Transverse colon (tissue), 3 donors: ENCODE data around the gene TRIM44.

Experiments
- CTCF ChIP-seq, 5 experiments: fragments of 200-600 bp in 3 of 5; fragments of 450-650 bp in 2 of 5; sonication (generic) in 3 of 5; IDR thresholded peaks; 1 replicate in 2 of 5; 2 replicates in 3 of 5; pipeline ENCODE4 v1.5.1; 2016 to 2017; ENCODE audit warnings: antibody characterized with exemption in 5 of 5, inconsistent platforms in 3 of 5, mild to moderate bottlenecking in 2 of 5, moderate library complexity in 1 of 5
- EP300 ChIP-seq: sonication (generic); formaldehyde crosslinking; IDR thresholded peaks from one replicate; pipeline ENCODE4 v1.6.1; 2017; ENCODE audit warnings: antibody characterized with exemption, low read depth

GRCh38 chr11:35747668-35748067 is 85.1 kb downstream of the TRIM44 start:
- TF ChIP-seq CTCF (IDR thresholded peaks at IDR 0.05) = no peak
- TF ChIP-seq EP300 = no peak
